HepG2 (cell line): ENCODE data around the gene TOM1L2. TPM values are rescaled to one million over a fixed set of nuclear protein-coding genes. Genes with fewer than 3 reads are reported as not detected.

Experiments
- GPN1 ChIP-seq: sonication (generic); formaldehyde crosslinking; IDR thresholded peaks from 2 replicates; pipeline ENCODE4 v1.5.1; 2020; ENCODE audit warnings: missing genetic modification reagents, borderline replicate concordance
- TSC22D2 ChIP-seq: sonication (generic); formaldehyde crosslinking; IDR thresholded peaks from 2 replicates; pipeline ENCODE4 v1.5.1; 2020; ENCODE audit warnings: missing genetic modification reagents, mild to moderate bottlenecking, borderline replicate concordance
- ZNF367 ChIP-seq: sonication (generic); formaldehyde crosslinking; IDR thresholded peaks from 2 replicates; pipeline ENCODE4 v1.4.0; 2020; ENCODE audit warnings: missing genetic modification reagents, borderline replicate concordance
- polyA plus RNA-seq, 8 experiments: library from polyadenylated mRNA; depleted of rRNA in 3 of 8; stranded (reverse) in 7 of 8; unstranded in 1 of 8; fragments of >200 nt; fragmentation: Illumina TruSeq in 4 of 8; extraction: Trizol in 4 of 8; gene quantifications; 2 replicates each; pipeline versions ENCODE4 v1.2.1 to v1.2.3, GENCODE V29; 2011 to 2016; ENCODE audit warnings: low read depth in 4 of 8, missing spikeins in 1 of 8, mixed read lengths in 1 of 8; ENCODE audit not compliant: insufficient read depth in 1 of 8
- total RNA-seq, 5 experiments: library from RNA; depleted of rRNA; stranded (reverse); fragments of >200 nt; fragmentation: Illumina TruSeq; extraction: Trizol; gene quantifications; 2 replicates each; pipeline ENCODE4 v1.2.3, GENCODE V29; 2016; ENCODE audit warnings: low read depth in 1 of 5
- TF ChIP-seq, protein P1 (sequence below): sonication (generic); formaldehyde crosslinking; IDR thresholded peaks from 2 replicates; pipeline ENCODE4 v1.5.0; 2020; ENCODE audit warnings: mild to moderate bottlenecking, missing genetic modification reagents, borderline replicate concordance
- TF ChIP-seq, protein P2 (sequence below): sonication (generic); formaldehyde crosslinking; IDR thresholded peaks from 2 replicates; pipeline ENCODE4 v1.5.0; 2020; ENCODE audit warnings: missing genetic modification reagents, mild to moderate bottlenecking, borderline replicate concordance
- TF ChIP-seq, protein P3 (sequence below): sonication (generic); formaldehyde crosslinking; IDR thresholded peaks from 2 replicates; pipeline ENCODE4 v1.4.0; 2020; ENCODE audit warnings: missing genetic modification reagents, mild to moderate bottlenecking, borderline replicate concordance
- TF ChIP-seq, protein P4 (sequence below): sonication (generic); formaldehyde crosslinking; conservative IDR thresholded peaks from 2 replicates; pipeline ENCODE4 v1.4.0; 2020; ENCODE audit warnings: mild to moderate bottlenecking, missing genetic modification reagents, moderate library complexity
- TF ChIP-seq, protein P5 (sequence below): sonication (generic); IDR thresholded peaks from 2 replicates; pipeline ENCODE4 v1.6.1; 2016; ENCODE audit warnings: low read depth, borderline replicate concordance

TOM1L2 gene
- total and polyA plus RNA-seq, 2 of the 13 experiments (the other 11 are each of a cell fraction or from before 2014, with no cell fraction given) = 4.7 to 7.4 TPM

DNA sequence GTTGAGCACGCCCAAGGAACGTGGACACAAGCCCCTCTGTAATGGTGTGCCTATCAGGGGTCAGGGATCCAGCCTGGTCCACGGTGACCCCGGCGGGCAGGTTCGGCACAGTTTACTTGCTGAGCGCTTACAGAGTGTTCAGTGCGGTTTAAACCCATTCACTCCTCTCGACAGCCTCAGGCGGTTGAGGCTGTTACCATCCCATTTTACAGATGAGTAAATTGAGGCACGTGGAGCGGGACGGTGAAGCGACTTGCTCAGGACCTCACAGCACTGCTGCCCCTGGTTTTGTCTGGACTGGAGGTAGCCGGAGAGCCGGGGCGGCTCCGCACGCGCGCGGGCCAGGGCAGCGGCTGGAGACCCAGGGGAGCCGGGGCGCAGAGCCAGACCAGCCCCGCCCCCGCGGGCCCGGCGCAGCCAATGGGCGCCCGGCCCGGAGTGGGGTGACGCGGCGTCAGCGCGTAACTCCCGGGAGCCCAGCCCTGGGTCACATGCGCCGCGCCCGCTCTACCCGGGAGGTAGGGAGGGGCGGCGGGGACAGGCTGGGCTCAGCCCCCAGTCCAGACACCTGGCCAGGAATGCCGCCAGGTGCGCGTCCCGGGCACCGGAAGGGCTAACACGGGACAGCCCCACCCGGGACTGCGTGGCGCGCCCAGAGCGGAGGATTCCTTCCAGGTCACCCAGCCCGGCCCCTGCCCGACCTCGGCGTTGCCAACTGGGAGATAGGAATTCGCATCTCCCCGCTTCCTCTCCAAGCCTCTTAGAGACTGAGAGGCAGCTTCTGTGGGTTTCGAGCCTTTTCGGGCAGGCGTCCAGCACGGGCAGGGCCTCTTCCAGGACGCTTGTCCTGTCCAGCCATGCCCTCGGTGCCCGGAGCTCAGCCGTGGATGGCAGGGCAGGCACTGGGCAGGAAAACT is 132.2 kb downstream of the TOM1L2 start (continued):
- TF ChIP-seq, protein P1, sequence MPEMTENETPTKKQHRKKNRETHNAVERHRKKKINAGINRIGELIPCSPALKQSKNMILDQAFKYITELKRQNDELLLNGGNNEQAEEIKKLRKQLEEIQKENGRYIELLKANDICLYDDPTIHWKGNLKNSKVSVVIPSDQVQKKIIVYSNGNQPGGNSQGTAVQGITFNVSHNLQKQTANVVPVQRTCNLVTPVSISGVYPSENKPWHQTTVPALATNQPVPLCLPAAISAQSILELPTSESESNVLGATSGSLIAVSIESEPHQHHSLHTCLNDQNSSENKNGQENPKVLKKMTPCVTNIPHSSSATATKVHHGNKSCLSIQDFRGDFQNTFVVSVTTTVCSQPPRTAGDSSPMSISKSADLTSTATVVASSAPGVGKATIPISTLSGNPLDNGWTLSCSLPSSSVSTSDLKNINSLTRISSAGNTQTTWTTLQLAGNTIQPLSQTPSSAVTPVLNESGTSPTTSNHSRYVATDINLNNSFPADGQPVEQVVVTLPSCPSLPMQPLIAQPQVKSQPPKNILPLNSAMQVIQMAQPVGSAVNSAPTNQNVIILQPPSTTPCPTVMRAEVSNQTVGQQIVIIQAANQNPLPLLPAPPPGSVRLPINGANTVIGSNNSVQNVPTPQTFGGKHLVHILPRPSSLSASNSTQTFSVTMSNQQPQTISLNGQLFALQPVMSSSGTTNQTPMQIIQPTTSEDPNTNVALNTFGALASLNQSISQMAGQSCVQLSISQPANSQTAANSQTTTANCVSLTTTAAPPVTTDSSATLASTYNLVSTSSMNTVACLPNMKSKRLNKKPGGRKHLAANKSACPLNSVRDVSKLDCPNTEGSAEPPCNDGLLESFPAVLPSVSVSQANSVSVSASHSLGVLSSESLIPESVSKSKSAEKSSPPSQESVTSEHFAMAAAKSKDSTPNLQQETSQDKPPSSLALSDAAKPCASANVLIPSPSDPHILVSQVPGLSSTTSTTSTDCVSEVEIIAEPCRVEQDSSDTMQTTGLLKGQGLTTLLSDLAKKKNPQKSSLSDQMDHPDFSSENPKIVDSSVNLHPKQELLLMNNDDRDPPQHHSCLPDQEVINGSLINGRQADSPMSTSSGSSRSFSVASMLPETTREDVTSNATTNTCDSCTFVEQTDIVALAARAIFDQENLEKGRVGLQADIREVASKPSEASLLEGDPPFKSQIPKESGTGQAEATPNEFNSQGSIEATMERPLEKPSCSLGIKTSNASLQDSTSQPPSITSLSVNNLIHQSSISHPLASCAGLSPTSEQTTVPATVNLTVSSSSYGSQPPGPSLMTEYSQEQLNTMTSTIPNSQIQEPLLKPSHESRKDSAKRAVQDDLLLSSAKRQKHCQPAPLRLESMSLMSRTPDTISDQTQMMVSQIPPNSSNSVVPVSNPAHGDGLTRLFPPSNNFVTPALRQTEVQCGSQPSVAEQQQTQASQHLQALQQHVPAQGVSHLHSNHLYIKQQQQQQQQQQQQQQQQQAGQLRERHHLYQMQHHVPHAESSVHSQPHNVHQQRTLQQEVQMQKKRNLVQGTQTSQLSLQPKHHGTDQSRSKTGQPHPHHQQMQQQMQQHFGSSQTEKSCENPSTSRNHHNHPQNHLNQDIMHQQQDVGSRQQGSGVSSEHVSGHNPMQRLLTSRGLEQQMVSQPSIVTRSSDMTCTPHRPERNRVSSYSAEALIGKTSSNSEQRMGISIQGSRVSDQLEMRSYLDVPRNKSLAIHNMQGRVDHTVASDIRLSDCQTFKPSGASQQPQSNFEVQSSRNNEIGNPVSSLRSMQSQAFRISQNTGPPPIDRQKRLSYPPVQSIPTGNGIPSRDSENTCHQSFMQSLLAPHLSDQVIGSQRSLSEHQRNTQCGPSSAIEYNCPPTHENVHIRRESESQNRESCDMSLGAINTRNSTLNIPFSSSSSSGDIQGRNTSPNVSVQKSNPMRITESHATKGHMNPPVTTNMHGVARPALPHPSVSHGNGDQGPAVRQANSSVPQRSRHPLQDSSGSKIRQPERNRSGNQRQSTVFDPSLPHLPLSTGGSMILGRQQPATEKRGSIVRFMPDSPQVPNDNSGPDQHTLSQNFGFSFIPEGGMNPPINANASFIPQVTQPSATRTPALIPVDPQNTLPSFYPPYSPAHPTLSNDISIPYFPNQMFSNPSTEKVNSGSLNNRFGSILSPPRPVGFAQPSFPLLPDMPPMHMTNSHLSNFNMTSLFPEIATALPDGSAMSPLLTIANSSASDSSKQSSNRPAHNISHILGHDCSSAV = no peak
- TF ChIP-seq GPN1 (CRISPR knock-in tag) (no peak), ZNF367 (CRISPR knock-in tag) (no peak), TSC22D2 (CRISPR knock-in tag) (no peak; the same call in 1 of the 2 replicates)
- TF ChIP-seq, protein P2, sequence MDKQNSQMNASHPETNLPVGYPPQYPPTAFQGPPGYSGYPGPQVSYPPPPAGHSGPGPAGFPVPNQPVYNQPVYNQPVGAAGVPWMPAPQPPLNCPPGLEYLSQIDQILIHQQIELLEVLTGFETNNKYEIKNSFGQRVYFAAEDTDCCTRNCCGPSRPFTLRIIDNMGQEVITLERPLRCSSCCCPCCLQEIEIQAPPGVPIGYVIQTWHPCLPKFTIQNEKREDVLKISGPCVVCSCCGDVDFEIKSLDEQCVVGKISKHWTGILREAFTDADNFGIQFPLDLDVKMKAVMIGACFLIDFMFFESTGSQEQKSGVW (CRISPR knock-in tag) = no peak; the same call in 1 of the 2 replicates
- TF ChIP-seq, protein P3, sequence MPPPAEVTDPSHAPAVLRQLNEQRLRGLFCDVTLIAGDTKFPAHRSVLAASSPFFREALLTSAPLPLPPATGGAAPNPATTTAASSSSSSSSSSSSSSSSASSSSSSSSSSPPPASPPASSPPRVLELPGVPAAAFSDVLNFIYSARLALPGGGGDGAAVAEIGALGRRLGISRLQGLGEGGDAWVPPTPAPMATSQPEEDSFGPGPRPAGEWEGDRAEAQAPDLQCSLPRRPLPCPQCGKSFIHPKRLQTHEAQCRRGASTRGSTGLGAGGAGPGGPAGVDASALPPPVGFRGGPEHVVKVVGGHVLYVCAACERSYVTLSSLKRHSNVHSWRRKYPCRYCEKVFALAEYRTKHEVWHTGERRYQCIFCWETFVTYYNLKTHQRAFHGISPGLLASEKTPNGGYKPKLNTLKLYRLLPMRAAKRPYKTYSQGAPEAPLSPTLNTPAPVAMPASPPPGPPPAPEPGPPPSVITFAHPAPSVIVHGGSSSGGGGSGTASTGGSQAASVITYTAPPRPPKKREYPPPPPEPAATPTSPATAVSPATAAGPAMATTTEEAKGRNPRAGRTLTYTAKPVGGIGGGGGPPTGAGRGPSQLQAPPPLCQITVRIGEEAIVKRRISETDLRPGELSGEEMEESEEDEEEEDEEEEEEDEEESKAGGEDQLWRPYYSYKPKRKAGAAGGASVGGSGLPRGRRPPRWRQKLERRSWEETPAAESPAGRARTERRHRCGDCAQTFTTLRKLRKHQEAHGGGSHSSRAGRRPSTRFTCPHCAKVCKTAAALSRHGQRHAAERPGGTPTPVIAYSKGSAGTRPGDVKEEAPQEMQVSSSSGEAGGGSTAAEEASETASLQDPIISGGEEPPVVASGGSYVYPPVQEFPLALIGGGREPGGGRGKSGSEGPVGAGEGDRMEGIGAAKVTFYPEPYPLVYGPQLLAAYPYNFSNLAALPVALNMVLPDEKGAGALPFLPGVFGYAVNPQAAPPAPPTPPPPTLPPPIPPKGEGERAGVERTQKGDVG = 0 out of 2 replicates have a peak, but pooled peaks have one; percentile 84
- TF ChIP-seq, protein P4, sequence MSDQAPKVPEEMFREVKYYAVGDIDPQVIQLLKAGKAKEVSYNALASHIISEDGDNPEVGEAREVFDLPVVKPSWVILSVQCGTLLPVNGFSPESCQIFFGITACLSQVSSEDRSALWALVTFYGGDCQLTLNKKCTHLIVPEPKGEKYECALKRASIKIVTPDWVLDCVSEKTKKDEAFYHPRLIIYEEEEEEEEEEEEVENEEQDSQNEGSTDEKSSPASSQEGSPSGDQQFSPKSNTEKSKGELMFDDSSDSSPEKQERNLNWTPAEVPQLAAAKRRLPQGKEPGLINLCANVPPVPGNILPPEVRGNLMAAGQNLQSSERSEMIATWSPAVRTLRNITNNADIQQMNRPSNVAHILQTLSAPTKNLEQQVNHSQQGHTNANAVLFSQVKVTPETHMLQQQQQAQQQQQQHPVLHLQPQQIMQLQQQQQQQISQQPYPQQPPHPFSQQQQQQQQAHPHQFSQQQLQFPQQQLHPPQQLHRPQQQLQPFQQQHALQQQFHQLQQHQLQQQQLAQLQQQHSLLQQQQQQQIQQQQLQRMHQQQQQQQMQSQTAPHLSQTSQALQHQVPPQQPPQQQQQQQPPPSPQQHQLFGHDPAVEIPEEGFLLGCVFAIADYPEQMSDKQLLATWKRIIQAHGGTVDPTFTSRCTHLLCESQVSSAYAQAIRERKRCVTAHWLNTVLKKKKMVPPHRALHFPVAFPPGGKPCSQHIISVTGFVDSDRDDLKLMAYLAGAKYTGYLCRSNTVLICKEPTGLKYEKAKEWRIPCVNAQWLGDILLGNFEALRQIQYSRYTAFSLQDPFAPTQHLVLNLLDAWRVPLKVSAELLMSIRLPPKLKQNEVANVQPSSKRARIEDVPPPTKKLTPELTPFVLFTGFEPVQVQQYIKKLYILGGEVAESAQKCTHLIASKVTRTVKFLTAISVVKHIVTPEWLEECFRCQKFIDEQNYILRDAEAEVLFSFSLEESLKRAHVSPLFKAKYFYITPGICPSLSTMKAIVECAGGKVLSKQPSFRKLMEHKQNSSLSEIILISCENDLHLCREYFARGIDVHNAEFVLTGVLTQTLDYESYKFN (CRISPR knock-in tag) = no peak; the same call in 1 of the 2 replicates
- TF ChIP-seq, protein P5, sequence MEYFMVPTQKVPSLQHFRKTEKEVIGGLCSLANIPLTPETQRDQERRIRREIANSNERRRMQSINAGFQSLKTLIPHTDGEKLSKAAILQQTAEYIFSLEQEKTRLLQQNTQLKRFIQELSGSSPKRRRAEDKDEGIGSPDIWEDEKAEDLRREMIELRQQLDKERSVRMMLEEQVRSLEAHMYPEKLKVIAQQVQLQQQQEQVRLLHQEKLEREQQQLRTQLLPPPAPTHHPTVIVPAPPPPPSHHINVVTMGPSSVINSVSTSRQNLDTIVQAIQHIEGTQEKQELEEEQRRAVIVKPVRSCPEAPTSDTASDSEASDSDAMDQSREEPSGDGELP = peak; percentile 73; the same call in 1 of the 2 replicates
